ENCODE measurements around the gene CALM3. TPM values are rescaled to one million over a fixed set of nuclear protein-coding genes. Genes with fewer than 3 reads are reported as not detected.

Gene CALM3
- polyA plus RNA-seq, 4 donors: 397 to 466 (median 416) TPM

GRCh38 chr19:46634045-46634655, 33.0 kb downstream of the CALM3 start:
- peak in 1 of 4 donors; percentile 59 for DNase-seq (ENCODE audit: low read depth in 4 of 4, low spot score in 3 of 4)

GRCh38 chr19:46634656-46635218, 33.6 kb downstream of the CALM3 start:
- DNase-seq (ENCODE audit: low read depth in 4 of 4, low spot score in 3 of 4): no peak

GRCh38 chr19:46635920-46636761, 35.0 kb downstream of the CALM3 start, which contains the start of gene GNG8:
TSS of gene GNG8 (minus strand) at chr19:46636202. CDS start at chr19:46634682, 1,520 bp downstream.
- no peak for DNase-seq (ENCODE audit: low read depth in 4 of 4, low spot score in 3 of 4)

GRCh38 chr19:46637224-46637623, 36.1 kb downstream of the CALM3 start:
- DNase-seq (ENCODE audit: low read depth in 4 of 4, low spot score in 3 of 4): no peak

- peak in 3 of 4 donors; percentile 74 to 77 (median 76) for DNase-seq (ENCODE audit: low read depth in 4 of 4, low spot score in 3 of 4)
These were observed 38.4 kb downstream of the CALM3 start for GRCh38 chr19:46639358-46640182.

GRCh38 chr19:46640656-46641055, 39.5 kb downstream of the CALM3 start:
- DNase-seq (ENCODE audit: low read depth in 4 of 4, low spot score in 3 of 4): no peak

GRCh38 chr19:46644720-46645119, 43.6 kb downstream of the CALM3 start:
- no peak for DNase-seq (ENCODE audit: low read depth in 4 of 4, low spot score in 3 of 4)

GRCh38 chr19:46646402-46646801, 45.3 kb downstream of the CALM3 start:
- DNase-seq (ENCODE audit: low read depth in 4 of 4, low spot score in 3 of 4): no peak

GRCh38 chr19:46648060-46648960, 47.2 kb downstream of the CALM3 start:
- DNase-seq (ENCODE audit: low read depth in 4 of 4, low spot score in 3 of 4): no peak

- no peak for DNase-seq (ENCODE audit: low read depth in 4 of 4, low spot score in 3 of 4)
These were observed 48.1 kb downstream of the CALM3 start for GRCh38 chr19:46648961-46649960.

- DNase-seq (ENCODE audit: low read depth in 4 of 4, low spot score in 3 of 4): no peak
These were observed 49.3 kb downstream of the CALM3 start for GRCh38 chr19:46650445-46650844.

- no peak for DNase-seq (ENCODE audit: low read depth in 4 of 4, low spot score in 3 of 4)
These were observed 53.6 kb downstream of the CALM3 start for GRCh38 chr19:46654621-46655152.

- DNase-seq (ENCODE audit: low read depth in 4 of 4, low spot score in 3 of 4): no peak
These were observed 55.4 kb downstream of the CALM3 start for GRCh38 chr19:46656541-46656940.

- peak in 3 of 4 donors; percentile 36 to 63 (median 40) for DNase-seq (ENCODE audit: low read depth in 4 of 4, low spot score in 3 of 4)
These were observed 58.2 kb downstream of the CALM3 start for GRCh38 chr19:46659151-46660007.

- peak in 2 of 4 donors; percentile 44 to 59 for DNase-seq (ENCODE audit: low read depth in 4 of 4, low spot score in 3 of 4)
These were observed 58.9 kb downstream of the CALM3 start for GRCh38 chr19:46660008-46660517.
